Stimulated activated CD8-positive, alpha-beta memory T cell treated with anti-CD3 and anti-CD28 coated beads, Interleukin-15, amount 100 ng/mL, for 48 hours (primary cell): ENCODE results near the gene ADGB.

Experiments
- DNase-seq, 2 donors: peaks; one replicate each; pipeline ENCODE4 v3.0.0-alpha.2; 2020; ENCODE audit warnings: low read depth in 2 of 2

Gene ADGB

GRCh38 chr6:146862508-146862919 is 263.7 kb downstream of the ADGB start:
- DNase-seq = no peak

DNA sequence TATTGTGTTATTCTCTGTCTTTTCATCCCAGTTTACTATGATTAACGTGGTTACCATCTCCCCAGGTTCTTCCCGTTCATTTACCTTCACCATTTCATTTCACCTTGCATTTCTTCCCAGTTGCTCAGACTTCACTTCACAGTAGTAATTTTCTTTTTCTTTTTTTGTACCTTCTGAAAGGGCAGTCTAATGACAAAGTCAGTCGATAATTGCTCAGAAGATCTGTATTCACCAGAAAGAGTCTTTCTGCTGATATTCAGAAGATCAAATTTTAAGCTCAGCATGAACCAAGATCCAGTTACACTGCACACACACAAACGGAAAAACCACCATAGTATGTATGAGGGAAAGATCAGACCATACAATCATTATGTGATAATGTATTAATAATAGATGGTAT is 265.5 kb downstream of the ADGB start:
- no peak for DNase-seq

DNA sequence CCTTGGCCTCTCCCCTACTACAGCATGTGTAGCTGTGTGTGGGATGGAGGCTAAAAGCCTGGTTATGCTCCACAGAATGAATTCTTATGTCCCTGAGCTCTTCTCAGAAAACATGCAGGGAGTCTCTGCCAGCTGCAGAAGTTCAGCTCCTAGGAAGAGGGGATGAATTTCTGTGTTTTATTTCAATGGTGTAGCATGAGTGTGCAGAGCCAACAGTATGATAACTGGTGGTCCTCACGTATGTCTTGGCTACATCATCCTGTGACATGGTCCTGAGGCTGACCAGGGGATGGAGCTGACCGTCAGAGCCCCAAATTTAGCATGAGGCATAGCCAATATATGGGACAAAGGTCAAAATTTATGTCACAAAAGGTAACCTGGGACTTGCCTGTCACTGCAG is 266.1 kb downstream of the ADGB start:
- no peak for DNase-seq
